GM12891 (cell line): ENCODE data around the gene LONRF2.

Source experiments
- PAX5 ChIP-seq: IDR thresholded peaks from 2 replicates; pipeline ENCODE4 v1.6.1; 2011; ENCODE audit warnings: low read length, moderate library complexity, mild to moderate bottlenecking; ENCODE audit not compliant: insufficient read depth, severe bottlenecking
- POLR2A ChIP-seq: IDR thresholded peaks from 2 replicates; pipeline ENCODE4 v1.6.1; 2011; ENCODE audit warnings: low read depth, low read length, control low read depth
- POLR2AphosphoS5 ChIP-seq: IDR thresholded peaks from 2 replicates; pipeline ENCODE4 v1.6.1; 2011; ENCODE audit warnings: low read depth, low read length, control low read depth
- SPI1 ChIP-seq: IDR thresholded peaks from 2 replicates; pipeline ENCODE4 v1.6.1; 2011; ENCODE audit warnings: low read depth, low read length, control low read depth
- TAF1 ChIP-seq: IDR thresholded peaks from 2 replicates; pipeline ENCODE4 v1.6.1; 2011; ENCODE audit warnings: low read depth, low read length, control low read depth

GRCh38 chr2:100268986-100269385, 53.3 kb downstream of the LONRF2 start:
- no peak for TF ChIP-seq POLR2AphosphoS5
- TF ChIP-seq POLR2A = no peak
- TF ChIP-seq SPI1 = no peak
- no peak for TF ChIP-seq PAX5
- TF ChIP-seq TAF1 = no peak
